ENCODE measurements around the gene TOE1. TPM values are rescaled to one million over a fixed set of nuclear protein-coding genes. Genes with fewer than 3 reads are reported as not detected.

Gene TOE1
- total and polyA plus RNA-seq, 2 of the 8 experiments (the other 6 are each of a cell fraction or from before 2014, with no cell fraction given) = 15.2 to 25.8 TPM

DNA sequence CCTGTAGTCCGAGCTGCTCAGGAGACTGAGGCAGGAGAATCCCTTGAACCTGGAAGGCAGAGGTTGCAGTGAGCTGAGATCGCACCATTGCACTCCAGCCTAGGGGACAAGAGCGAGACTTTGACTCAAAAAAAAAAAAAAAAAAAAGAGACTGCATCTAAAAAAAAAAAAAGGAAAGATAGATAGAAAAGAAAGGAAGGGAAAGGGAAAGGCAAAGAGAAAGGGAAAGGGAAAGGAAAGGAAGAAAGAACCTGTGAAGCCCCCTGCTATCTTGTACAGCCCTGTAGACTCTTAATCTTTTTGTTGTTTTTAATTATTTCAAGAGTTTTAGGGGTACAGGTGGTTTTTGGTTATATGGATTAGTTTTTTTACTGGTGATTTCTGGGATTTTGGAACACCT lies 46.2 kb downstream of the TOE1 start:
- Histone ChIP-seq H4K5ac (ENCODE audit: insufficient read length, low read depth, low read length) (no peak overlapping the region), H4K20me1 (replicated peaks in 1 of 2; ENCODE audit: control insufficient read depth in 1 of 2, insufficient read depth in 2 of 2, low read length in 2 of 2) (no peaks in the 10 kb centered on the region), H3K79me2 (ENCODE audit: control insufficient read depth in 1 of 2, insufficient read depth in 2 of 2, low read length in 2 of 2) (no peaks in the 10 kb centered on the region), H3K9ac (replicated peaks in 1 of 4; ENCODE audit: extremely low read depth in 1 of 4, low read depth in 3 of 4, low read length in 3 of 4) (no peak overlapping the region), H3K4me1 (replicated peaks in 1 of 4; ENCODE audit: control insufficient read depth in 3 of 4, insufficient read depth in 4 of 4, low read length in 3 of 4) (no peaks in the 10 kb centered on the region), H2AFZ (ENCODE audit: low read length) (no peak overlapping the region), H2BK120ac (replicated peaks; ENCODE audit: low read depth, low read length) (no peak overlapping the region), H2BK20ac (ENCODE audit: low read length) (no peak overlapping the region), H3K9me3 (ENCODE audit: insufficient read depth in 2 of 2, low read depth in 1 of 2, low read length in 1 of 2) (no peaks in the 10 kb centered on the region), H4K8ac (ENCODE audit: extremely low read depth, insufficient read depth, low read length) (no peak overlapping the region), H3K27ac (ENCODE audit: low read depth, low read length) (no peak overlapping the region), H3K4me3 (ENCODE audit: extremely low read depth in 1 of 4, insufficient read depth in 2 of 4, low read depth in 3 of 4, low read length in 4 of 4) (no peak overlapping the region), H3K4me2 (ENCODE audit: insufficient read depth in 1 of 2, low read depth in 2 of 2, low read length in 2 of 2) (no peak overlapping the region), H2BK5ac (ENCODE audit: low read depth, low read length) (no peak overlapping the region), H3K36me3 (ENCODE audit: control insufficient read depth in 2 of 4, insufficient read depth in 4 of 4, low read length in 3 of 4) (no peaks in the 10 kb centered on the region), H4K91ac (replicated peaks; ENCODE audit: insufficient read length, low read length) (no peak overlapping the region), H3K18ac (ENCODE audit: extremely low read depth, low read length) (no peak overlapping the region), H2BK15ac (ENCODE audit: low read length) (no peak overlapping the region), H3K56ac (replicated peaks; ENCODE audit: insufficient read length, low read depth, low read length) (no peak overlapping the region), H3K27me3 (replicated peaks in 1 of 4; ENCODE audit: control insufficient read depth in 3 of 4, extremely low read depth in 1 of 4, insufficient read depth in 3 of 4, low read length in 3 of 4) (no peaks in the 10 kb centered on the region), H3K23ac (ENCODE audit: insufficient read length) (no peak overlapping the region), H2AK5ac (ENCODE audit: low read depth, low read length) (no peak overlapping the region), H2BK12ac (ENCODE audit: low read depth, low read length) (no peak overlapping the region), H3K4ac (replicated peaks; ENCODE audit: insufficient read length, low read depth, low read length) (no peak overlapping the region), H3K14ac (ENCODE audit: insufficient read length) (no peak overlapping the region), H3K23me2 (ENCODE audit: low read depth, low read length) (no peaks in the 10 kb centered on the region), H3K79me1 (ENCODE audit: low read depth, low read length) (no peaks in the 10 kb centered on the region)
- ChIA-PET POLR2A (ENCODE audit: partially characterized antibody) (no interaction called here), CTCF (ENCODE audit: partially characterized antibody) (no interaction called here)
- 87% methylated on average over 3 of the region's 3 CpGs; no CpG with 5 or more reads in 1 of the 2 experiments for WGBS, 2 experiments (ENCODE audit: extremely low coverage in 1 of 2, insufficient coverage in 1 of 2, insufficient read length in 1 of 2, insufficient replicate concordance in 2 of 2, low coverage in 1 of 2, low lambda C conversion rate in 2 of 2, missing lambda C conversion rate in 1 of 2)
- TF ChIP-seq PHF8 (conservative IDR thresholded peaks at IDR 0.05; ENCODE audit: low read depth, low read length) = no peak
- no peak for TF ChIP-seq SIX5 (IDR thresholded peaks at IDR 0.05; ENCODE audit: low read depth, low read length)
- no peak for TF ChIP-seq EZH2 (IDR thresholded peaks at IDR 0.05; ENCODE audit: low read depth, low read length, severe bottlenecking)
- TF ChIP-seq RFX5 (IDR thresholded peaks at IDR 0.05; ENCODE audit: borderline replicate concordance, low read depth, low read length) = no peak
- no peak for TF ChIP-seq SP2 (IDR thresholded peaks at IDR 0.05; ENCODE audit: low read length)
- TF ChIP-seq RBBP5 (IDR thresholded peaks at IDR 0.05; ENCODE audit: borderline replicate concordance, low read depth, low read length) = no peak
- TF ChIP-seq, protein P1, sequence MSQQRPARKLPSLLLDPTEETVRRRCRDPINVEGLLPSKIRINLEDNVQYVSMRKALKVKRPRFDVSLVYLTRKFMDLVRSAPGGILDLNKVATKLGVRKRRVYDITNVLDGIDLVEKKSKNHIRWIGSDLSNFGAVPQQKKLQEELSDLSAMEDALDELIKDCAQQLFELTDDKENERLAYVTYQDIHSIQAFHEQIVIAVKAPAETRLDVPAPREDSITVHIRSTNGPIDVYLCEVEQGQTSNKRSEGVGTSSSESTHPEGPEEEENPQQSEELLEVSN (IDR thresholded peaks at IDR 0.05) = no peak
- TF ChIP-seq, protein P2, sequence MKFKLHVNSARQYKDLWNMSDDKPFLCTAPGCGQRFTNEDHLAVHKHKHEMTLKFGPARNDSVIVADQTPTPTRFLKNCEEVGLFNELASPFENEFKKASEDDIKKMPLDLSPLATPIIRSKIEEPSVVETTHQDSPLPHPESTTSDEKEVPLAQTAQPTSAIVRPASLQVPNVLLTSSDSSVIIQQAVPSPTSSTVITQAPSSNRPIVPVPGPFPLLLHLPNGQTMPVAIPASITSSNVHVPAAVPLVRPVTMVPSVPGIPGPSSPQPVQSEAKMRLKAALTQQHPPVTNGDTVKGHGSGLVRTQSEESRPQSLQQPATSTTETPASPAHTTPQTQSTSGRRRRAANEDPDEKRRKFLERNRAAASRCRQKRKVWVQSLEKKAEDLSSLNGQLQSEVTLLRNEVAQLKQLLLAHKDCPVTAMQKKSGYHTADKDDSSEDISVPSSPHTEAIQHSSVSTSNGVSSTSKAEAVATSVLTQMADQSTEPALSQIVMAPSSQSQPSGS (IDR thresholded peaks at IDR 0.05; ENCODE audit: low read length) = no peak
- FAIRE-seq = no peak
- no peak for DNase-seq (ENCODE audit: low read depth in 1 of 2, low spot score in 2 of 2)
